ENCODE data around the gene CACNA2D4. TPM values are rescaled to one million over a fixed set of nuclear protein-coding genes. Genes with fewer than 3 reads are reported as not detected.

The CACNA2D4 gene
- total and polyA plus RNA-seq, 12 donors = 0.54 to 9.1 (median 3.1) TPM

DNA sequence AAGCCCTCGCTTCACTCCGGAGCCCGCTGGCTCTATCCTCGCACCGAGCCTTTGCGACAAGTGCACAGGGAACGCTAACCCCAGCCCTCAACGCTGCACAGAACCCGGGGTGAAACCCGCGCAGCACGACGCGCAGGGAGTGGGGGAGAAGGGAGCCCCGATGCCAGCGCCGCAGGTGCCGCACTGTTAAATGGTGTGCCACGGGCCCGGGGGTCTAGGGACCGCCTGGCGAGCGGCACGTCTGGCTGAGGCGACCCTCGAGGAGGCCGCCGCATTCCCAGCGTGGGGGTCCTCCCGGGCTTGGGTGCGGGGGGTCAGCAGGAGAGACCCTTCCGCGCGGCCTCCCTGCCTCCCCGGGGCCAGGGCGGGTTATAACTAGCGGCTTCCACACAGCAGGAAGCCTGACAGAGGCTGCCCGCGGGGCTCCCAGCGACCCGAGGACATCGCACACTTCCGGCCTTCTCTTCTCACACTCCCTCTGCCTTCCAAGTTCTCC lies 121.9 kb downstream of the CACNA2D4 start:
- Histone ChIP-seq H3K36me3 (replicated peaks in 1 of 2) (no peaks in the 10 kb centered on the region), H3K27me3 (no peaks in the 10 kb centered on the region), H3K4me3 (peak overlapping the region in 2 of 4 donors; percentile 29 to 76), H3K9me3 (replicated peaks in 1 of 3) (no peaks in the 10 kb centered on the region), H3K27ac (peak overlapping the region in 4 of 5 donors; percentile 70 to 84 (median 77)), H3K4me1 (replicated peaks in 1 of 2) (peaks cover 11 to 18% of the 10 kb centered on the region in 2 donors)
- intact Hi-C loops (cut with DNase I) = loop anchor here (2.0 to 10.0 kb wide), 5 partner anchors 142 to 788 kb away; no protein-coding TSS in a partner anchor
- TF ChIP-seq, protein P1, sequence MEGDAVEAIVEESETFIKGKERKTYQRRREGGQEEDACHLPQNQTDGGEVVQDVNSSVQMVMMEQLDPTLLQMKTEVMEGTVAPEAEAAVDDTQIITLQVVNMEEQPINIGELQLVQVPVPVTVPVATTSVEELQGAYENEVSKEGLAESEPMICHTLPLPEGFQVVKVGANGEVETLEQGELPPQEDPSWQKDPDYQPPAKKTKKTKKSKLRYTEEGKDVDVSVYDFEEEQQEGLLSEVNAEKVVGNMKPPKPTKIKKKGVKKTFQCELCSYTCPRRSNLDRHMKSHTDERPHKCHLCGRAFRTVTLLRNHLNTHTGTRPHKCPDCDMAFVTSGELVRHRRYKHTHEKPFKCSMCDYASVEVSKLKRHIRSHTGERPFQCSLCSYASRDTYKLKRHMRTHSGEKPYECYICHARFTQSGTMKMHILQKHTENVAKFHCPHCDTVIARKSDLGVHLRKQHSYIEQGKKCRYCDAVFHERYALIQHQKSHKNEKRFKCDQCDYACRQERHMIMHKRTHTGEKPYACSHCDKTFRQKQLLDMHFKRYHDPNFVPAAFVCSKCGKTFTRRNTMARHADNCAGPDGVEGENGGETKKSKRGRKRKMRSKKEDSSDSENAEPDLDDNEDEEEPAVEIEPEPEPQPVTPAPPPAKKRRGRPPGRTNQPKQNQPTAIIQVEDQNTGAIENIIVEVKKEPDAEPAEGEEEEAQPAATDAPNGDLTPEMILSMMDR (IDR thresholded peaks at IDR 0.05) = no peak
- TF ChIP-seq POLR2A (IDR thresholded peaks at IDR 0.05) = peak in 1 of 2 donors; percentile 1
- 3 to 4% (median 3%) methylated on average over 16 to 43 of the region's 43 CpGs; no CpG with 5 or more reads in 1 of the 4 donors for WGBS, 4 donors
- DNase-seq = peak in 3 of 7 donors; percentile 35 to 60 (median 50)

- Histone ChIP-seq H3K4me1 (replicated peaks in 1 of 2) (peaks cover 11 to 18% of the 10 kb centered on the region in 2 donors), H3K27me3 (no peaks in the 10 kb centered on the region), H3K9me3 (replicated peaks in 1 of 3) (no peaks in the 10 kb centered on the region), H3K36me3 (replicated peaks in 1 of 2) (no peaks in the 10 kb centered on the region), H3K4me3 (peak overlapping the region in 2 of 4 donors; percentile 29 to 76), H3K27ac (peak overlapping the region in 4 of 5 donors; percentile 70 to 84 (median 77))
- 4 to 13% (median 6%) methylated on average over 10 to 45 of the region's 45 CpGs for WGBS, 4 donors
- intact Hi-C loops (cut with DNase I) = loop anchor here (2.0 to 10.0 kb wide), 5 partner anchors 143 to 789 kb away; no protein-coding TSS in a partner anchor
- peak; percentile 93 to 96 (median 93) for DNase-seq
- TF ChIP-seq, protein P1 (IDR thresholded peaks at IDR 0.05) = peak; percentile 60 to 100 (median 90)
- TF ChIP-seq POLR2A (IDR thresholded peaks at IDR 0.05) = peak; percentile 7 to 54
These were observed 122.5 kb downstream of the CACNA2D4 start for GRCh38 chr12:1795785-1796514.

DNA sequence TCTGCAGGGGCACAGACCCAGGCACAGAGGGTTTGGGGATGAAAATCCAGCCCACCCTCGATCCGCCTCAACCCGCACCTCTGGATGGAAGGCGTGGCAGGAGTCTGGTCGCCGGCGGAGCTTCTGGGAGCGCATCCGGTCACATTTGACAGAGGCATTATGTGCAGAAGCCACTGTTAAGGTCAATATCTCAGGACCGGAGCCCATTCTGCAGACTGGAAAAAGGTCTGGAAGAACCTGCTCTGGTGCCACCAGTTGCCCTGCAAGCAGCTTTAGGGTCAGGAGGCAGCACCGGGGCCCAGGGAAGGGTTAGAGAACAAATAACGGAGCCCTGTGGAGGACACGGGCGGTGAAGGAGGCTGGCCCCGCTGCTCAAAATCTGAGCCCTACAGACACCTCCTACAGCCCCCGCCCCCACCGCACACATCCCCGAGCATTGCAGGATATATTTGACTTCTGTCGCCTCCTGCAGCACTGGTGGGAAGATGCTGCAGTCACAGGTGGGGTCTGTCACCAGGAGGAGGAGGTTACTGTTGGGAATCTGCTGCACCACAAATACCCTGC lies 123.1 kb downstream of the CACNA2D4 start:
- TF ChIP-seq, protein P1 (IDR thresholded peaks at IDR 0.05) = no peak
- no peak for TF ChIP-seq POLR2A (IDR thresholded peaks at IDR 0.05)
- intact Hi-C loops (cut with DNase I) = loop anchor here (5.0 to 10.0 kb wide), 3 partner anchors 237 to 789 kb away; no protein-coding TSS in a partner anchor
- peak in 1 of 7 donors; percentile 45 for DNase-seq
- H3K27me3 ChIP-seq = no peaks in the 10 kb centered on the region
- 69 to 77% (median 74%) methylated on average over 15 to 19 of the region's 19 CpGs for WGBS, 4 donors
- H3K27ac ChIP-seq = peak overlapping the region in 2 of 5 donors; percentile 81 to 84
- H3K4me1 ChIP-seq (replicated peaks in 1 of 2) = peaks cover 11 to 18% of the 10 kb centered on the region in 2 donors
- H3K9me3 ChIP-seq (replicated peaks in 1 of 3) = no peaks in the 10 kb centered on the region
- H3K36me3 ChIP-seq (replicated peaks in 1 of 2) = no peaks in the 10 kb centered on the region
- no peak overlapping the region for H3K4me3 ChIP-seq

All from adrenal gland (tissue), 12 donors.